ENCODE data around the gene MRPL58.

Gene MRPL58

GRCh38 chr17:75064040-75064439 is 51.6 kb downstream of the MRPL58 start:
- H3K79me2 ChIP-seq (ENCODE audit: insufficient read depth, low read length), result no peaks in the 10 kb centered on the region
- no peak overlapping the region for H3K9ac ChIP-seq (ENCODE audit: low read length)
- H2AFZ ChIP-seq (ENCODE audit: low read depth, low read length, severe bottlenecking), result no peak overlapping the region
- no peaks in the 10 kb centered on the region for H3K9me2 ChIP-seq (replicated peaks; ENCODE audit: insufficient read depth, low read length)
- H3K4me2 ChIP-seq (ENCODE audit: low read depth, low read length, poor library complexity, severe bottlenecking), result no peak overlapping the region
- H3K9me3 ChIP-seq (ENCODE audit: insufficient read depth, low read length), result no peaks in the 10 kb centered on the region
- no peak overlapping the region for H3K27ac ChIP-seq (ENCODE audit: low read depth, low read length)
- no peaks in the 10 kb centered on the region for H4K20me1 ChIP-seq (ENCODE audit: low read depth, low read length)
- TF ChIP-seq, protein P1, sequence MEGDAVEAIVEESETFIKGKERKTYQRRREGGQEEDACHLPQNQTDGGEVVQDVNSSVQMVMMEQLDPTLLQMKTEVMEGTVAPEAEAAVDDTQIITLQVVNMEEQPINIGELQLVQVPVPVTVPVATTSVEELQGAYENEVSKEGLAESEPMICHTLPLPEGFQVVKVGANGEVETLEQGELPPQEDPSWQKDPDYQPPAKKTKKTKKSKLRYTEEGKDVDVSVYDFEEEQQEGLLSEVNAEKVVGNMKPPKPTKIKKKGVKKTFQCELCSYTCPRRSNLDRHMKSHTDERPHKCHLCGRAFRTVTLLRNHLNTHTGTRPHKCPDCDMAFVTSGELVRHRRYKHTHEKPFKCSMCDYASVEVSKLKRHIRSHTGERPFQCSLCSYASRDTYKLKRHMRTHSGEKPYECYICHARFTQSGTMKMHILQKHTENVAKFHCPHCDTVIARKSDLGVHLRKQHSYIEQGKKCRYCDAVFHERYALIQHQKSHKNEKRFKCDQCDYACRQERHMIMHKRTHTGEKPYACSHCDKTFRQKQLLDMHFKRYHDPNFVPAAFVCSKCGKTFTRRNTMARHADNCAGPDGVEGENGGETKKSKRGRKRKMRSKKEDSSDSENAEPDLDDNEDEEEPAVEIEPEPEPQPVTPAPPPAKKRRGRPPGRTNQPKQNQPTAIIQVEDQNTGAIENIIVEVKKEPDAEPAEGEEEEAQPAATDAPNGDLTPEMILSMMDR (IDR thresholded peaks at IDR 0.05; ENCODE audit: insufficient read depth, low read length, poor library complexity, severe bottlenecking), result no peak
- TF ChIP-seq EZH2phosphoT487 (conservative IDR thresholded peaks at IDR 0.05; ENCODE audit: low read length), result no peak
- no peak overlapping the region for H3K4me3 ChIP-seq (ENCODE audit: insufficient read depth, low read length, poor library complexity, severe bottlenecking)
- no peaks in the 10 kb centered on the region for H3K27me3 ChIP-seq (ENCODE audit: low read length)
- no peaks in the 10 kb centered on the region for H3F3A ChIP-seq (ENCODE audit: insufficient read depth)
- 0 out of 2 replicates have a peak, but pooled peaks cover 2% of the 10 kb centered on the region for H3K36me3 ChIP-seq (ENCODE audit: low read length)

DNA sequence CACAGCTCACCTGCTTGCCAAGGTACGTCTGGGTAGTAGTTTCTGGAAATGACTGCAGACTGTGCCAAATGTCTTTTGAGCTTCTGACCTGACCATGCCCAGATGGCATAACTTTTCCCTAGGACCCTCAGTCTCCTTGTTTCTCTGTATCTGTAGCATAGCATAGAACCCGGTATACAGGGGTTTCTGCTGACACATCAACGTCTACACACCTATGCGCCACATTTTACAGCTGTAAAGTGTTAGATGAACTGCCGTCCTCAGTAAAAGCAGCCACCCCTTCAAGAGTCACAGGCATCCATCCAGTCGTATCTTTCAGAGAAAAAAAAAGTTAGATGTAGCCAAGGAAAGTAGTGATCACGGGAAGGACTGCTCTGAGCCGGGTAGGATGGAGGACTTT is 52.0 kb downstream of the MRPL58 start:
- H3F3A ChIP-seq (ENCODE audit: insufficient read depth), result no peaks in the 10 kb centered on the region

DNA sequence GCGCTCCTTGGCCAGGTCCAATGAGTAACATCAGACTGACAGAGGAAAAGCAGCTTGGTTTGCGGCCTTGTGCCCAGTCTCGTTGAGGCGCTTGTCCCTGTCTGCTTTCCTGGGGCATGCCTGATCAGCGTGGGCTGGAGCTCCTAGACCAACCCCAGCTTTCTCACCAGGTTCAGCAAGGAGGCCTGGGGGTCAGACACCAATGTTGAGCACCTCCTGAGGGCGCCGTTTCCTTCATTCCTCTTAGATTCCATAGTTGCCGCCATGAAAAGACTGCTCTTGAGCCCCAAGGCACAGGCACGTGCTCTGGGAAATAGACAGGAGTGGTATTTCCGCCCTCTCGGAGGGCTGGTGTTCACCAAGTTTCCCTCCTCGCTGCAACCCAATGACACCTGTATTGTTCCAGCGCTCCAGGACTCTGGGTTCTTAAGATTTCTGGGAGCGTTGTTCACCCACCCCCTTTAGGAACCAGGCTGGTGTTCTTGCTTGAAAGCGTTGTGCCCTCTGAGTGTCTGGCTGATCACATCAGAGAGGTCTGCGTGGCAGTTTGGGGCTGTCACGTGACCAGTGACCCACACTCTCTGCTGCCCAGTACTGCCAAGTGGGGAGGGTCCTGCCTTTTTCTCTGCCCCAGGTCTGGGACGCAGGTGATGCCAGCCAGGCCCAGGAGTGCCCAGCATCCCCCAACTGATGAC is 52.5 kb downstream of the MRPL58 start:
- no peaks in the 10 kb centered on the region for H3K9me3 ChIP-seq (ENCODE audit: insufficient read depth, low read length)
- H3K27ac ChIP-seq (ENCODE audit: low read depth, low read length), result no peak overlapping the region
- 0 out of 2 replicates have a peak, but pooled peaks cover 2% of the 10 kb centered on the region for H3K36me3 ChIP-seq (ENCODE audit: low read length)
- no peaks in the 10 kb centered on the region for H3K27me3 ChIP-seq (ENCODE audit: low read length)
- H2AFZ ChIP-seq (ENCODE audit: low read depth, low read length, severe bottlenecking), result no peak overlapping the region
- H3K4me3 ChIP-seq (ENCODE audit: insufficient read depth, low read length, poor library complexity, severe bottlenecking), result no peak overlapping the region
- H3K9ac ChIP-seq (ENCODE audit: low read length), result no peak overlapping the region
- no peaks in the 10 kb centered on the region for H3K9me2 ChIP-seq (replicated peaks; ENCODE audit: insufficient read depth, low read length)
- TF ChIP-seq EZH2phosphoT487 (conservative IDR thresholded peaks at IDR 0.05; ENCODE audit: low read length), result no peak
- TF ChIP-seq, protein P1 (IDR thresholded peaks at IDR 0.05; ENCODE audit: insufficient read depth, low read length, poor library complexity, severe bottlenecking), result no peak
- no peak overlapping the region for H3K4me2 ChIP-seq (ENCODE audit: low read depth, low read length, poor library complexity, severe bottlenecking)
- no peaks in the 10 kb centered on the region for H3K79me2 ChIP-seq (ENCODE audit: insufficient read depth, low read length)
- no peaks in the 10 kb centered on the region for H3F3A ChIP-seq (ENCODE audit: insufficient read depth)
- H4K20me1 ChIP-seq (ENCODE audit: low read depth, low read length), result no peaks in the 10 kb centered on the region

More for the DNA sequence above, 52.0 kb downstream of the MRPL58 start:
- Histone ChIP-seq H4K20me1 (ENCODE audit: low read depth, low read length) (no peaks in the 10 kb centered on the region), H3K4me2 (ENCODE audit: low read depth, low read length, poor library complexity, severe bottlenecking) (no peak overlapping the region), H3K9ac (ENCODE audit: low read length) (no peak overlapping the region), H3K27me3 (ENCODE audit: low read length) (no peaks in the 10 kb centered on the region), H3K36me3 (ENCODE audit: low read length) (0 out of 2 replicates have a peak, but pooled peaks cover 2% of the 10 kb centered on the region), H2AFZ (ENCODE audit: low read depth, low read length, severe bottlenecking) (no peak overlapping the region), H3K9me2 (replicated peaks; ENCODE audit: insufficient read depth, low read length) (no peaks in the 10 kb centered on the region), H3K4me3 (ENCODE audit: insufficient read depth, low read length, poor library complexity, severe bottlenecking) (no peak overlapping the region), H3K79me2 (ENCODE audit: insufficient read depth, low read length) (no peaks in the 10 kb centered on the region), H3K27ac (ENCODE audit: low read depth, low read length) (no peak overlapping the region), H3K9me3 (ENCODE audit: insufficient read depth, low read length) (no peaks in the 10 kb centered on the region)
- TF ChIP-seq EZH2phosphoT487 (conservative IDR thresholded peaks at IDR 0.05; ENCODE audit: low read length), result no peak
- TF ChIP-seq, protein P1 (IDR thresholded peaks at IDR 0.05; ENCODE audit: insufficient read depth, low read length, poor library complexity, severe bottlenecking), result no peak

Data from SU-DHL-6 (cell line).